ENCODE measurements around the gene DNAJC3. TPM values are rescaled to one million over a fixed set of nuclear protein-coding genes. Genes with fewer than 3 reads are reported as not detected.
"Not testable (repeated sequence)": the region's sequence is repeated elsewhere in the genome, so short reads cannot be mapped to it uniquely, and the experiment has no call there.

The DNAJC3 gene
- total RNA-seq, 1 donor from 2014 or later, result 56.7 TPM

- no peak for DNase-seq
- ATAC-seq, result no peak
- peaks cover 32% of the 10 kb centered on the region for H3K36me3 ChIP-seq
- intact Hi-C loops (cut with DNase I), result no loop called here
- TF ChIP-seq, protein P1, sequence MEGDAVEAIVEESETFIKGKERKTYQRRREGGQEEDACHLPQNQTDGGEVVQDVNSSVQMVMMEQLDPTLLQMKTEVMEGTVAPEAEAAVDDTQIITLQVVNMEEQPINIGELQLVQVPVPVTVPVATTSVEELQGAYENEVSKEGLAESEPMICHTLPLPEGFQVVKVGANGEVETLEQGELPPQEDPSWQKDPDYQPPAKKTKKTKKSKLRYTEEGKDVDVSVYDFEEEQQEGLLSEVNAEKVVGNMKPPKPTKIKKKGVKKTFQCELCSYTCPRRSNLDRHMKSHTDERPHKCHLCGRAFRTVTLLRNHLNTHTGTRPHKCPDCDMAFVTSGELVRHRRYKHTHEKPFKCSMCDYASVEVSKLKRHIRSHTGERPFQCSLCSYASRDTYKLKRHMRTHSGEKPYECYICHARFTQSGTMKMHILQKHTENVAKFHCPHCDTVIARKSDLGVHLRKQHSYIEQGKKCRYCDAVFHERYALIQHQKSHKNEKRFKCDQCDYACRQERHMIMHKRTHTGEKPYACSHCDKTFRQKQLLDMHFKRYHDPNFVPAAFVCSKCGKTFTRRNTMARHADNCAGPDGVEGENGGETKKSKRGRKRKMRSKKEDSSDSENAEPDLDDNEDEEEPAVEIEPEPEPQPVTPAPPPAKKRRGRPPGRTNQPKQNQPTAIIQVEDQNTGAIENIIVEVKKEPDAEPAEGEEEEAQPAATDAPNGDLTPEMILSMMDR (IDR thresholded peaks at IDR 0.05), result no peak
- no peak overlapping the region for H3K4me3 ChIP-seq
- no peaks in the 10 kb centered on the region for H3K9me3 ChIP-seq
- no peak overlapping the region for H3K27ac ChIP-seq
- no peaks in the 10 kb centered on the region for H3K27me3 ChIP-seq (ENCODE audit: low read depth)
- no peaks in the 10 kb centered on the region for H3K4me1 ChIP-seq
Observed at GRCh38 chr13:95771905-95772304, 95.0 kb downstream of the DNAJC3 start.

- ATAC-seq, result no peak
- Histone ChIP-seq H3K4me3 (no peak overlapping the region), H3K27me3 (ENCODE audit: low read depth) (no peaks in the 10 kb centered on the region), H3K4me1 (peaks cover 7% of the 10 kb centered on the region), H3K9me3 (no peaks in the 10 kb centered on the region), H3K27ac (no peak overlapping the region), H3K36me3 (peaks cover 36% of the 10 kb centered on the region)
- TF ChIP-seq, protein P1 (IDR thresholded peaks at IDR 0.05), result no peak
- intact Hi-C loops (cut with DNase I), result no loop called here
- DNase-seq, result no peak
Observed at GRCh38 chr13:95779522-95779921, 102.6 kb downstream of the DNAJC3 start.

DNA sequence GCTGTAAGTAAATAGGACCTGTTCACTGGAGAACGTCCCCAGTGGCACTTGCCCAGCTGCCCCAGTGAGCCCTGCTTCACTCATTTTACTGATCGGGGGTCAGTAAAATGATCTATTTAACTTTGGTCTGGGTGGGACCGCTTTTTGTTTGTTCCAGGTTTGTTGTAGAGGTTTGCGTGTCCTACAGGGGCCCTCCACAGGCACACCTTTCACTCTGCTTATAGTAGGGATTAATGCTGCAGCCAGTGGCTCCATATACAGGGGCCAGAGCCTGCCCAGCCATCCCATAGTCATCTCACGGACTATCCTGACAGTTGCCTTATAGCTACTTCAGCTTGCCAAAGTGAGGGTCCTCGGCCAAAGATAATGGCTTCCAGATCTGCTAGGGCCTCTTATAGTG lies 104.1 kb downstream of the DNAJC3 start:
- Histone ChIP-seq H3K27me3 (ENCODE audit: low read depth) (no peaks in the 10 kb centered on the region), H3K4me1 (peaks cover 11% of the 10 kb centered on the region), H3K9me3 (no peaks in the 10 kb centered on the region), H3K4me3 (no peak overlapping the region), H3K27ac (no peak overlapping the region), H3K36me3 (peaks cover 36% of the 10 kb centered on the region)
- TF ChIP-seq, protein P1 (IDR thresholded peaks at IDR 0.05), result no peak
- no peak for DNase-seq
- ATAC-seq, result no peak
- intact Hi-C loops (cut with DNase I), result no loop called here

GRCh38 chr13:95781940-95782339 lies 105.0 kb downstream of the DNAJC3 start:
- intact Hi-C loops (cut with DNase I); H3K4me3 ChIP-seq; H3K27me3 ChIP-seq (ENCODE audit: low read depth); H3K27ac ChIP-seq; H3K9me3 ChIP-seq; DNase-seq; ATAC-seq: not testable (repeated sequence)
- H3K36me3 ChIP-seq, result peaks cover 37% of the 10 kb centered on the region
- peaks cover 11% of the 10 kb centered on the region for H3K4me1 ChIP-seq

GRCh38 chr13:95783747-95784146 lies 106.8 kb downstream of the DNAJC3 start:
- H3K36me3 ChIP-seq, result peaks cover 39% of the 10 kb centered on the region
- TF ChIP-seq, protein P1 (IDR thresholded peaks at IDR 0.05), result no peak

DNA sequence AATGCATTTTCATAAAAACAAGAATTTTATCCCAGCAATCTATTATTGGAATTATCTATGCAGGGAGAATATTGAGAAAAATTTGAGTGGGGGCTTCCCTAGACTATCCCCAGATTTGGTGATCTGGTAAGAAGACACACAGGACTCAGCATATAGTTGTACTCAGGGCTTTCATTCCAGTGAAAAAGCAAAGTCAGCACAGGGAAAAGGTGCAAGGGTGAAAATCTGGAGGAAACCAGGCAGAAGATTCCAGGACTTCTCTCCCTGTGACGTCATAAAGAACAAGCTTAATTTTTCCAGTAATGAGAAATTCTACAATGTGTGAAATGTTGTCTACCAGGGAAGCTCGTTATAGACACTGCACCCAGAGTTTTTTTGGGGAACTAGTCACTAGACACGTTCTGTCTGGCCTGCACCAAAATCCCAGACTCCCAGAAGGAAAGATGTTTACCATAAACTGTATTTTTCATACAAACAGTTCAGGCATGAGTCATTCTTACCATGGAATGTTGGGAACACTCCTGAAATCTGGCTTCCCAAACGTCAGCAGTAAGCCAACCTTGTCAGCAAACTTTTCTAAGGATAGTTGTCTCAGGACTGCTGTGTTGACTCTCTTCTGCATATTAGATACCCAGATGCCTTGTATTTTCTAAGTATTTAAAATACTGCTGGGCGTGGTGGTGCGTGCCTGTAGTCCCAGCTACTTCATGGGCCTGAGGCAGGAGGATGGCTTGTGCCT lies 107.4 kb downstream of the DNAJC3 start:
- ATAC-seq, result peak in 1 of 2 donors; percentile 43
- Histone ChIP-seq H3K27me3 (ENCODE audit: low read depth) (no peaks in the 10 kb centered on the region), H3K36me3 (peaks cover 44% of the 10 kb centered on the region), H3K27ac (no peak overlapping the region), H3K4me3 (no peak overlapping the region), H3K4me1 (peaks cover 16% of the 10 kb centered on the region), H3K9me3 (no peaks in the 10 kb centered on the region)
- TF ChIP-seq, protein P1 (IDR thresholded peaks at IDR 0.05), result no peak
- no peak for DNase-seq
- intact Hi-C loops (cut with DNase I), result no loop called here

More at GRCh38 chr13:95783747-95784146, 106.8 kb downstream of the DNAJC3 start:
- ATAC-seq, result no peak
- Histone ChIP-seq H3K4me3 (no peak overlapping the region), H3K4me1 (peaks cover 16% of the 10 kb centered on the region), H3K27ac (no peak overlapping the region), H3K27me3 (ENCODE audit: low read depth) (no peaks in the 10 kb centered on the region), H3K9me3 (no peaks in the 10 kb centered on the region)
- no peak for DNase-seq
- intact Hi-C loops (cut with DNase I), result no loop called here

All from lower lobe of right lung (tissue), 2 donors.